Left hindlimb (tissue), 1 donor: ENCODE measurements around the gene USP20.

Experiments used
- DNase-seq: peaks from one replicate; pipeline ENCODE4 v3.0.0-alpha.2; 2018

USP20 gene

DNA sequence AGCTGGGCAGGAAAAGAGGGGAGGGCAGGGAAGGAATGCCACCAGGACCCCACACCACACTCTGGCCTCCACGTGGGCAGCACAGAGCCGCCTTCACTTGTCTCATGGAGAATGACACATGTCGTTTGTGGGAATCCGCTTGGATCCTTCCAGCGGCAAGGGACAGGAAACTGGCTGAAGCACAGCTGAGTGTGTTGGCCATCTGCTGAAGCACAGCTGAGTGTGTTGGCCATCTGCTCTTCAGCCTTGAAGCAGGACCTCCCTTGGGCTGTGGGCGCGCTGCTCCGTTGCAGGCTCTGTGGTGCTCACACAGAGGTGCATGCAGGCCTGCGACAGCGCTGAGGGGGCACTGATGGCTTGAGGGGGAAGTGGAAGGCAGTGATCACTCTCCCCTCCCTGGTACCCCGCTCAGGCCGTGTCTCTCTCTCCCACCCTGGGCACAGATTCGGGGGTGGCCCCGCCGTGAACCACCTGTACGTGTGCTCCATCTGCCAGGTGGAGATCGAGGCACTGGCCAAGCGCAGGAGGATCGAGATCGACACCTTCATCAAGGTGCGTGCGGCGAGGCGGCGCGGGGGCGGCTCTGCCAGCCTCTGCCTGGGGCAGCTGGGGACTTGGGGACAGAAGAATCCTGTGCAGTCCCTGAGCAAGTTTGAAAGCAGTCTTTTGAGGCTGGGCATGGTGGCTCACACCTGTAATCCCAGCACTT, 40.6 kb downstream of the USP20 start:
- DNase-seq = no peak

DNA sequence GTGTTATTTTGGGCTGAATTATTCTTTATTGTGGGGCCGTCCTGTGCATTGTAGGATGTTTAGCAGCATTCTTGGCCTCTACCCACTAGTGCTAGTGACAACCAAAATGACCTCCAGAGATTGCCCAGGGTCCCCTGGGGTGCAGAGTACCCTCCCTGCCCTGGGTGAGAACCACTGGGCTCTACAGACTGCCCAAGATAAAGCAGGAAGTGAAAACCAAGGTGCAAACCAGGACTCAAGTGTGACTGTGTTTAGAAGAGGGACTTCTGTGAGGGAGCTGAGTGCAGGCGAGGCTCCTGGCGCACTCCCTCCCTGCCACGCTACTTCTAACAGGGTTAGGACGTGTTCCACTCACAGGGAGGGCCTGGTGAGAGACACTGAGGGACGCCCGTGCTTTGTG, 41.6 kb downstream of the USP20 start:
- DNase-seq = no peak

- DNase-seq = no peak
These were observed 43.0 kb downstream of the USP20 start for GRCh38 chr9:129878291-129878690.

DNA sequence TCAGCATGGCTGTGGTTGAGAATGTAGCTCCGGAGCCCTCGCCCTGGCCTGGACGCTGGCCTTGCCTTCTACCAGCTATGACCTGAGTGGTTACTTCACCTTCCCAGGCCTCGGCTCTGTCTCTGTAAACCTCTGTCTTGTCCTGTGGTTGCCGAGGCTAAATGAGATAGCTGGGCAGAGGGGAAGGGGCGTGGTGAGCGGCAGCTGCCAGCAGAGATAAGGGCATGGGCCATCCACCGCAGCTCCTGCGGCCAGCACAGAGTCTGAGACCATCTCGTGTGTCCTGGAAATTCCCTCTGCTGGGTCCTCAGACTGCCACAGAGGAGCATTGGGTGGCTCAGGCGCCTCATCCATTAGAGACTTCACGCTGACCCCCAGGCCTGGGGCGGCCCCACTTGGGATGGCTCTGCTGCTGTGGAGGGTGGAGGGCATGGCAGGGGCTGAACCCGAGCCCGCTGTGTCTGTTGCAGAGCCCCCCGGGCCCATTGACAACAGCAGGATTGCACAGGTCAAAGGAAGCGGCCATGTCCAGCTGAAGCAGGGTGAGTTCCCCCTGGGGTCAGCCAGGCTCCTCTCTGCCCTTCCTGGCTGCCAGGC, 43.9 kb downstream of the USP20 start:
- DNase-seq = no peak

DNA sequence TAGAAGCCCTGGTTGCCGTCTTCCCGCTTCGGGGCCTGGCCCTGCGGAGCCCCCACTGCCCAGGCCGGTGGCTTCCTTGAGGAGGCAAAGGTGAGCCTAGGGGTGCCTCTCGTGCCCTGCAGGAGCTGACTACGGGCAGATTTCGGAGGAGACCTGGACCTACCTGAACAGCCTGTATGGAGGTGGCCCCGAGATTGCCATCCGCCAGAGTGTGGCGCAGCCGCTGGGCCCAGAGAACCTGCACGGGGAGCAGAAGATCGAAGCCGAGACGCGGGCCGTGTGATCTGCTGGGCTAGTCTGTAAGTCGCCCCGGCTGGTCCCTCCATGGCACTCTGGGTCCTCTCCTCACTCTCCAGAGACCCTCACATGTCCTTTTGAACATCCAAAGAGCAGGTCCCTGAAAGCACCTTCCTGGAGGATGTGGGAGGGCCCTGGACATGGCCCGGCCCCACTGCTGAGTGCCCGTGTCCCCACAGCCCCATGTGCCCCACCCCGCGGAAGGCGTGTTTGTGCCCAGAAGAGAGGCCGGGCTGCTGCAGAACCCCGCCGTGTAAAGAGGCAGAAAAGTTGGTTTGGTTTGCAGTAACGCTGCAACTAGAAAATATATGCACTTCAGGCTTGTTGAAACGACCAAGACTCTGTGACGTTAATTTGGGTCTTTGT, 44.9 kb downstream of the USP20 start:
- no peak for DNase-seq

GRCh38 chr9:129880654-129881546, 45.6 kb downstream of the USP20 start:
- DNase-seq = peak; percentile 82

GRCh38 chr9:129881547-129882324, 46.5 kb downstream of the USP20 start:
- DNase-seq = no peak

- DNase-seq = peak; percentile 77
These were observed 49.2 kb downstream of the USP20 start for GRCh38 chr9:129884220-129885017.

DNA sequence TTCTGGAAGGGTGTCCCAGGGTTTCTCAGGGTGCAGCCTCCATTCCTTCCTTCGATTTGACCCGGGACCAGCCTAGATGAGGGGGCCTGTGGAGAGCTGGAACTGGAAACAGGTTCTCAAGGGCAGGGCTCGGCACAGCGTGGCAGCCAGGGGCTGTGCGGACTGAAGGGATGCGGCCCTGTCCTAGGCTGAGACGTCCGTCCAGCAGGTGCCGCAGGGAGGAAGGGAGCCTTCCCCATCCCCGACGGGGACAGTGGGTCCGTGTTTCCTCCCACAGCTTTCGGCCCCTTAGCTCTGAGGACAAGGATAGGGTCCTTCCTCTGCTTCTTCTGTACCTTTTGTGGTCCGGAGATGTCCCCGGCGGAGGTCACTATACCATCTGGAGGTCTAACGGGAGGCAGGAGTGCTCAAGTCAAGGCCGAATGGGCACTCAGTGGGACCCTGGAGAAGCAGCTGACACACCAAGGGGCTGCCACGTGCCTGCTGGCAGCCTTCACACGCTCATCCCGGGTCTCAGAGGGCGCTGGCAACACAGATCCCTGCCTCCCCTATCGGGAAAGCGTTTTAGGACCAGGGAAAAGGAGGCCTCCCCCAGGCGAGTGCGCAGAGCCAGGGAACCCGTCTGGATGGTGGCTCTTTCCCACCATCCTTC, 49.9 kb downstream of the USP20 start:
- no peak for DNase-seq

GRCh38 chr9:129885670-129886106, 50.4 kb downstream of the USP20 start:
- peak; percentile 92 for DNase-seq

GRCh38 chr9:129886226-129887174, 51.2 kb downstream of the USP20 start:
- no peak for DNase-seq

DNA sequence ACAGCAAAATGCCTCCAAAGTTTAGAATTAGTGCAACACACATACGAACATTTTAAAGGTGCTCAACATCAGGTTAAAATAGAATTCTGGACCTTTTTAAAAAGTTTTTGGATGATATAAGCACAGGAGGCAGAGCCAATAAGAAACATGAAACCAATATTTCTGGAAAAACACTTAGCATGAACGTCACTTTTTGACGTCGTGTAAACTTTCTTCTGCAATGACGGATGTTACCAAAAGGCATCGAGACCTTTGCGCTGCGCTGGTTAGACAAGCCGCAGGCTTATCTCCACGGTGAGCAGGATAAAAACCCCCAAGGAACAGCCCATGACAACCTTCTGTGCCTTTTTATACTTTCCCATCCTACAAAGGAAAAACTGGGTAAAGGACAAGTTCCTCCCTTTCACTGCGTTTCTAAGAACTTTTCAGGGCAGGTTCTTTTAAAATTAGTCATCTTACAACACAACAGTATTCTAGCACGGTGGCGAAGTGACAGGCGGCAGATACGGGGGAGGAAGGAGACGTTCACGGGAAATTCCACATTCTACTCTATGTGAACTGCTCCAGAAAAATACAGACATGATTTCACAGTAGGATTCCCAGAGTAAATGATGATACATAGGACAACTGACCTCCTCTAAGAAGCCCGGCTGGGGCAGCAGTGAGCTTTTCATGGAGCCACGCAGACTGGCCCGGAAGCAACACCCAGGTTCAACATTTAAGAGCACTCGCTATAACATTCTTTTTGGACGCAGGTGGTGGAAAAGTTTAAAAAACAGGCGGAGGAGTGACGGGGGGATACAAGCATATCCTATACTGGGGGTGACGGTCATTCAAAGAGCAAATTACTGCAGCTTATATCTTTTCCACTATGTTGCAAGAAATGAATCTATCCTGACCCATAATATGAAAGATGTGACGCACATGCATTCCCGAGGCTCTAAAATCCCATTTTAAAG, 52.4 kb downstream of the USP20 start:
- DNase-seq = no peak

DNA sequence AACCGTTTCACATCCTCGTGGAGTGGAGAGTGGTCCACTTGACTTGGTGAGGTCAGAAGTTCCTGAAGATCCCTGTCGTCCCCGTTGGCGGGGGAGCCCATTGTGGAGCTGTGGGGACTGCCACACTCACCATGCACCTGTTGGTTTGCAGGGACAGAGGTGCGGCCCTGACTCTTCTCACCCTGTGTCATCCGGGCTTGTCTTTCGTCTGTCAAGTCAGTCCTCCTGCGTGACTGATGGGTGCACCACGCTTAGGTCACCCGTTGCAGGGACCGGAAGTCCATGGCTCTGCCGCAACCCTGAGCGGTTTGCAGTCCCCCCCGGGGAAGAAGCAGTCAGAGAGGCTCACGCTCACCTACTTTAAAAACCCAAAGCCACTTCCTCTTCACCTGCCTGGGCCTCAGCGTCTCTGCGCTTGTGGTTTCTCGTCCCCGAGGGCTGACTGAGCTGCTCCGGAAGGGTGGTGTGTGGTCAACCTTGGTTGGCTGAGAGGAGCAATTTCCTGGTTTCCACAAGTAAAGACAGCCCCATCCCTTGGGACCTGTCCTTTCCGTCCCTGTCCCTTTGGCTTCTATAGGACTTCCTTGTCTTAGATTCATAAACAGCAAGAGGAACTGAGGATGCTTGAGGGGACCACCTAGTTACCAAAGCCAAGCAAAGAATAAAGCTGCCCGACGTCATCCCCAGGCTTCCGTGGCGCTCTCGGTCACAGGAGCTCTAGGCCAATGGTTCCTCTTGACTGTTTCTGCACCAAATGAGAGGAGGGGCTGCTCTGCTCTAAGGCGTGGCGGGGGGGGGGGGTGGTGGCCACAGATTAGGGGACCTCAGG, 53.2 kb downstream of the USP20 start:
- no peak for DNase-seq

DNA sequence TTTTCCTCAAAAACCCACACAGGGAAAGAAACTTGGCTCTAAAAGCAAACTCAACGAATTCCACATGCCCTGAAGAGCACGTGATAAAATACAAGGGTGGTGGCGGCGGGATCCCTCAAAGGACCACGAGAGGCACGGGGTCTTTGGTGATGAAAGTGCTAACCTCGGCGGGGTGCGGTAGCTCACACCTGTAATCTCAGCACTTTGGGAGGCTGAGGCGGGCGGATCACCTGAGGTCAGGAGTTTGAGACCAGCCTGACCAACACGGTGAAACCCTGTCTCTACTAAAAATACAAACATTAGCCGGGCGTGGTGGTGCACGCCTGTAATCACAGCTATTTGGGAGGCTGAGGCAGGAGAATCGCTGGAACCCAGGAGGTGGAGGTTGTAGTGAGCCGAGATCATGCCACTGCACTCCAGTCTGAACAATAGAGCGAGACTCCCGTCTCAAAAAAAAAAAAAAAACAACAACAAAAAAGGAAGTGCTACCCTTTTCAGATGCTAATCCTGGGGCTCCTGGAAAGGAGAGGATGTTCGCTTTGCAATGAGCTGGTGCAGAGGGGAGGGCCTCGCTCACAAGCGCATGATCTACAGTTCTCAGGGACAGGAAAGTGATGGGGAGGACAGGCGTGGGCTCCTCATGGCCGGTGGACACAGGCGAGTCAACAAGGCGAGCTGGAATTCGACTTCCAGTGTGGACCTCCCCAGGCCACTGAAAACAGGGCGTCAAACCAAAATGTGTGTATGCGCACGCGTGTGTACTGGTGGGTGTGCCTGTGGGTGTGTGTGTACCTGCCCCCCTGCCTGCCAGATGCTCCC, 54.1 kb downstream of the USP20 start:
- no peak for DNase-seq

- DNase-seq = no peak
These were observed 54.9 kb downstream of the USP20 start for GRCh38 chr9:129889941-129890717.
